BLaER1 (cell line): ENCODE results near the gene CCDC136.

Source experiments
- H3K27ac ChIP-seq: shearing (Covaris generic); formaldehyde crosslinking; 2 replicates; pipeline ENCODE4 v1.8.1; 2022
- H3K27me3 ChIP-seq: shearing (Covaris generic); formaldehyde crosslinking; 2 replicates; pipeline ENCODE4 v1.8.1; 2022
- H3K36me3 ChIP-seq: shearing (Covaris generic); formaldehyde crosslinking; 2 replicates; pipeline ENCODE4 v1.8.1; 2022
- H3K4me1 ChIP-seq: shearing (Covaris generic); formaldehyde crosslinking; 2 replicates; pipeline ENCODE4 v1.8.1; 2022
- H3K4me2 ChIP-seq: shearing (Covaris generic); formaldehyde crosslinking; 2 replicates; pipeline ENCODE4 v1.8.1; 2022
- H3K4me3 ChIP-seq: shearing (Covaris generic); formaldehyde crosslinking; 2 replicates; pipeline ENCODE4 v1.8.1; 2022
- H3K9ac ChIP-seq: shearing (Covaris generic); formaldehyde crosslinking; 2 replicates; pipeline ENCODE4 v1.8.1; 2022
- H3K9me3 ChIP-seq: shearing (Covaris generic); formaldehyde crosslinking; 2 replicates; pipeline ENCODE4 v1.8.1; 2022
- H4K20me1 ChIP-seq: shearing (Covaris generic); formaldehyde crosslinking; 2 replicates; pipeline ENCODE4 v1.8.1; 2022
- Cebpa-rat ChIP-seq: shearing (Covaris generic); IDR thresholded peaks from 2 replicates; pipeline ENCODE4 v1.8.1; 2022

CCDC136 gene

GRCh38 chr7:128861957-128862570 is 70.3 kb downstream of the CCDC136 start:
- TF ChIP-seq Cebpa-rat: no peak
- Histone ChIP-seq H3K9me3 (no peaks in the 10 kb centered on the region), H3K36me3 (peaks cover 19% of the 10 kb centered on the region), H3K4me3 (peak overlapping the region; percentile 90), H3K4me1 (peaks cover 39% of the 10 kb centered on the region), H3K4me2 (peak overlapping the region; percentile 66), H3K27ac (no peak overlapping the region), H3K9ac (peak overlapping the region; percentile 26; the same call in 1 of the 2 replicates), H3K27me3 (0 out of 2 replicates have a peak, but pooled peaks cover under 1% of the 10 kb centered on the region), H4K20me1 (peaks cover 35% of the 10 kb centered on the region)

GRCh38 chr7:128862571-128863432 is 71.0 kb downstream of the CCDC136 start, which contains the start of gene ATP6V1F:
Gene ATP6V1F (plus strand): TSS chr7:128862856. CDS start chr7:128862905, 49 bp downstream.
- H3K27ac ChIP-seq: peak within 1 kb of the TSS; percentile 81
- peak within 1 kb of the TSS; percentile 88 for H3K9ac ChIP-seq
- H4K20me1 ChIP-seq: peaks cover 42% of the 10 kb centered on the region
- peak within 1 kb of the TSS; percentile 90 for H3K4me3 ChIP-seq
- peaks cover 8% of the 10 kb centered on the region for H3K27me3 ChIP-seq
- peaks cover 39% of the 10 kb centered on the region for H3K4me1 ChIP-seq
- TF ChIP-seq Cebpa-rat: no peak
- no peaks in the 10 kb centered on the region for H3K9me3 ChIP-seq
- peaks cover 19% of the 10 kb centered on the region for H3K36me3 ChIP-seq
- peak within 1 kb of the TSS; percentile 92 for H3K4me2 ChIP-seq

- no peak for TF ChIP-seq Cebpa-rat
- peaks cover 41% of the 10 kb centered on the region for H3K4me1 ChIP-seq
- peak overlapping the region; percentile 92 for H3K4me2 ChIP-seq
- H3K27ac ChIP-seq: peak overlapping the region; percentile 81
- H3K4me3 ChIP-seq: peak overlapping the region; percentile 90
- peaks cover 49% of the 10 kb centered on the region for H4K20me1 ChIP-seq
- peak overlapping the region; percentile 88 for H3K9ac ChIP-seq
- peaks cover 19% of the 10 kb centered on the region for H3K36me3 ChIP-seq
- H3K9me3 ChIP-seq: no peaks in the 10 kb centered on the region
- H3K27me3 ChIP-seq: peaks cover 15% of the 10 kb centered on the region
These were observed 71.7 kb downstream of the CCDC136 start for GRCh38 chr7:128863433-128863989.

GRCh38 chr7:128865303-128865702 is 73.5 kb downstream of the CCDC136 start:
- Histone ChIP-seq H4K20me1 (peaks cover 67% of the 10 kb centered on the region), H3K36me3 (peaks cover 19% of the 10 kb centered on the region), H3K27ac (no peak overlapping the region), H3K9ac (no peak overlapping the region), H3K4me3 (no peak overlapping the region), H3K27me3 (peaks cover 33% of the 10 kb centered on the region), H3K4me2 (no peak overlapping the region), H3K4me1 (peaks cover 39% of the 10 kb centered on the region), H3K9me3 (no peaks in the 10 kb centered on the region)
- no peak for TF ChIP-seq Cebpa-rat

- H3K27ac ChIP-seq: no peak overlapping the region
- no peak overlapping the region for H3K9ac ChIP-seq
- no peak overlapping the region for H3K4me2 ChIP-seq
- no peak overlapping the region for H3K4me3 ChIP-seq
- H3K36me3 ChIP-seq: peaks cover 19% of the 10 kb centered on the region
- no peaks in the 10 kb centered on the region for H3K9me3 ChIP-seq
- TF ChIP-seq Cebpa-rat: no peak
- H4K20me1 ChIP-seq: peaks cover 71% of the 10 kb centered on the region
- H3K27me3 ChIP-seq: peaks cover 42% of the 10 kb centered on the region
- H3K4me1 ChIP-seq: peaks cover 44% of the 10 kb centered on the region
These were observed 74.5 kb downstream of the CCDC136 start for GRCh38 chr7:128865996-128866877.

- no peaks in the 10 kb centered on the region for H3K9me3 ChIP-seq
- peaks cover 43% of the 10 kb centered on the region for H3K4me1 ChIP-seq
- H4K20me1 ChIP-seq: peaks cover 71% of the 10 kb centered on the region
- TF ChIP-seq Cebpa-rat: no peak
- H3K36me3 ChIP-seq: peaks cover 19% of the 10 kb centered on the region
- no peak overlapping the region for H3K27ac ChIP-seq
- H3K4me2 ChIP-seq: no peak overlapping the region
- no peak overlapping the region for H3K4me3 ChIP-seq
- H3K27me3 ChIP-seq: peaks cover 42% of the 10 kb centered on the region
- H3K9ac ChIP-seq: no peak overlapping the region
These were observed 75.5 kb downstream of the CCDC136 start for GRCh38 chr7:128867241-128867640.

GRCh38 chr7:128867842-128868623 is 76.3 kb downstream of the CCDC136 start:
- Histone ChIP-seq H3K36me3 (peaks cover 19% of the 10 kb centered on the region), H3K27me3 (peaks cover 42% of the 10 kb centered on the region), H3K27ac (no peak overlapping the region), H3K9me3 (no peaks in the 10 kb centered on the region), H3K4me1 (peaks cover 42% of the 10 kb centered on the region), H4K20me1 (peaks cover 71% of the 10 kb centered on the region), H3K4me2 (peak overlapping the region; percentile 99; the same call in 1 of the 2 replicates), H3K4me3 (no peak overlapping the region), H3K9ac (no peak overlapping the region)
- TF ChIP-seq Cebpa-rat: no peak

- Histone ChIP-seq H3K27me3 (peaks cover 42% of the 10 kb centered on the region), H3K9ac (peak overlapping the region; percentile 76), H3K36me3 (peaks cover 19% of the 10 kb centered on the region), H4K20me1 (peaks cover 68% of the 10 kb centered on the region), H3K27ac (0 out of 2 replicates have a peak overlapping the region, but pooled peaks have one; percentile 60), H3K4me1 (peaks cover 40% of the 10 kb centered on the region), H3K9me3 (no peaks in the 10 kb centered on the region), H3K4me2 (peak overlapping the region; percentile 99), H3K4me3 (peak overlapping the region; percentile 74)
- TF ChIP-seq Cebpa-rat: no peak
These were observed 76.9 kb downstream of the CCDC136 start for GRCh38 chr7:128868624-128869137.
